MCF 10A (cell line): ENCODE results near the gene MAP3K15. TPM values are rescaled to one million over a fixed set of nuclear protein-coding genes. Genes with fewer than 3 reads are reported as not detected.

Experiments used
- BruUV-seq: library from RNA; stranded (reverse); fragments of 400-500 nt; replicated peaks from 2 replicates; lab custom pipeline; 2021; lab: Mats Ljungman, UMichigan
- CTCF ChIA-PET: fragments of 300-600 bp; sonication (Branson Sonifier 250); formaldehyde crosslinking; extraction: SDS; loops from one replicate; lab custom pipeline; 2021; ENCODE audit warnings: antibody characterized with exemption, inconsistent platforms; lab: Yijun Ruan, JAX
- POLR2A ChIA-PET: fragments of 300-600, 350-650 bp; sonication (Branson Sonifier 250); formaldehyde crosslinking; extraction: SDS; loops from one replicate; lab custom pipeline; 2020; ENCODE audit warnings: antibody characterized with exemption, inconsistent platforms; lab: Yijun Ruan, JAX
- DNase-seq: peaks from one replicate; pipeline ENCODE4 v3.0.0-alpha.2; 2018; ENCODE audit not compliant: unreplicated experiment
- H3K27ac Mint-ChIP-seq: one replicate; pipeline ENCODE4 v1.8.0; 2022; ENCODE audit warnings: mild to moderate bottlenecking, low read depth, mixed read lengths; ENCODE audit not compliant: unreplicated experiment
- H3K27me3 Mint-ChIP-seq: one replicate; pipeline ENCODE4 v1.8.0; 2022; ENCODE audit warnings: mixed read lengths; ENCODE audit not compliant: insufficient read depth, unreplicated experiment
- H3K36me3 Mint-ChIP-seq: one replicate; pipeline ENCODE4 v1.8.0; 2022; ENCODE audit warnings: mild to moderate bottlenecking, moderate library complexity, mixed read lengths; ENCODE audit not compliant: insufficient read depth, unreplicated experiment
- H3K4me1 Mint-ChIP-seq: one replicate; pipeline ENCODE4 v1.8.0; 2022; ENCODE audit warnings: mixed read lengths; ENCODE audit not compliant: insufficient read depth, unreplicated experiment
- H3K4me3 Mint-ChIP-seq: one replicate; pipeline ENCODE4 v1.8.0; 2022; ENCODE audit warnings: mild to moderate bottlenecking, moderate library complexity, mixed read lengths; ENCODE audit not compliant: unreplicated experiment
- H3K9me3 Mint-ChIP-seq: one replicate; pipeline ENCODE4 v1.8.0; 2022; ENCODE audit warnings: mixed read lengths; ENCODE audit not compliant: unreplicated experiment
- CTCF ChIP-seq: fragments of 200-600 bp; IDR thresholded peaks from one replicate; pipeline ENCODE4 v1.8.0; 2022; ENCODE audit warnings: antibody characterized with exemption, mild to moderate bottlenecking; ENCODE audit not compliant: unreplicated experiment
- intact Hi-C: fragments of 100-400 bp; cut with micrococcal nuclease; formaldehyde crosslinking; loops from 2 replicates; pipeline ENCODE4 v1.14.1; 2022
- total RNA-seq: library from RNA; stranded (reverse); gene quantifications from 2 replicates; pipeline ENCODE4 v1.2.3, GENCODE V29; 2022

Gene MAP3K15
- total RNA-seq, 1 experiment from 2014 or later, result not detected

- Mint-ChIP-seq H3K4me3 (no peak overlapping the region), H3K36me3 (peaks cover 3% of the 10 kb centered on the region), H3K9me3 (no peaks in the 10 kb centered on the region), H3K4me1 (no peaks in the 10 kb centered on the region), H3K27ac (no peak overlapping the region), H3K27me3 (peaks cover 48% of the 10 kb centered on the region)
- BruUV-seq, result no TSS peak
- ChIA-PET CTCF (interaction anchor here (1.4 to 2.3 kb wide), 2 partner anchors 22 to 38 kb away, joined by 4 to 7 read pairs; no protein-coding TSS in a partner anchor), POLR2A (no interaction called here)
- TF ChIP-seq CTCF, result no peak
- DNase-seq, result no peak
- intact Hi-C loops, result no loop called here
These were observed 40.4 kb upstream of the MAP3K15 start for GRCh38 chrX:19555683-19556082.

- no peak for TF ChIP-seq CTCF
These were observed 39.9 kb upstream of the MAP3K15 start for GRCh38 chrX:19555236-19555635.

GRCh38 chrX:19554786-19555185 is 39.5 kb upstream of the MAP3K15 start:
- no peak for DNase-seq
- TF ChIP-seq CTCF, result no peak
- Mint-ChIP-seq H3K4me3 (no peak overlapping the region), H3K27me3 (peaks cover 48% of the 10 kb centered on the region), H3K4me1 (no peaks in the 10 kb centered on the region), H3K9me3 (no peaks in the 10 kb centered on the region), H3K27ac (no peak overlapping the region), H3K36me3 (no peaks in the 10 kb centered on the region)
- ChIA-PET CTCF (no interaction called here), POLR2A (no interaction called here)
- BruUV-seq, result no TSS peak
- intact Hi-C loops, result no loop called here

More at GRCh38 chrX:19555236-19555635, 39.9 kb upstream of the MAP3K15 start:
- intact Hi-C loops, result no loop called here
- POLR2A ChIA-PET, result no interaction called here
- Mint-ChIP-seq H3K36me3 (no peaks in the 10 kb centered on the region), H3K27ac (no peak overlapping the region), H3K27me3 (peaks cover 48% of the 10 kb centered on the region), H3K4me3 (no peak overlapping the region), H3K4me1 (no peaks in the 10 kb centered on the region), H3K9me3 (no peaks in the 10 kb centered on the region)
- no peak for DNase-seq
- no TSS peak for BruUV-seq
- CTCF ChIA-PET, result no interaction called here

GRCh38 chrX:19552793-19553192 is 37.5 kb upstream of the MAP3K15 start:
- CTCF ChIA-PET, result interaction anchor here (1.9 kb wide), 1 partner anchor 17 kb away, joined by 7 read pairs; no protein-coding TSS in a partner anchor
- TF ChIP-seq CTCF, result no peak
- no peak for DNase-seq
- intact Hi-C loops, result no loop called here
- Mint-ChIP-seq H3K27me3 (peaks cover 51% of the 10 kb centered on the region), H3K36me3 (no peaks in the 10 kb centered on the region), H3K9me3 (no peaks in the 10 kb centered on the region), H3K27ac (no peak overlapping the region), H3K4me1 (no peaks in the 10 kb centered on the region), H3K4me3 (no peak overlapping the region)
- BruUV-seq, result no TSS peak
- POLR2A ChIA-PET, result no interaction called here
